Activated T-cell treated with anti-CD3 and anti-CD28 coated beads, Interleukin-2, amount 50 U/mL, for 24 hours (primary cell): ENCODE results near the gene TRPM1.
A peak's percentile ranks its signal among the peaks of the same experiment; 100 is the strongest.

Source experiments
- DNase-seq: peaks from one replicate; pipeline ENCODE4 v3.0.0-alpha.2; 2020
- H3K27ac Mint-ChIP-seq: 2 replicates; pipeline ENCODE4 v1.8.0; 2020; ENCODE audit warnings: mild to moderate bottlenecking, mixed read lengths
- H3K27me3 Mint-ChIP-seq: 2 replicates; pipeline ENCODE4 v1.8.0; 2020; ENCODE audit warnings: mixed read lengths
- H3K36me3 Mint-ChIP-seq: 2 replicates; pipeline ENCODE4 v1.8.0; 2020; ENCODE audit warnings: low read depth, mixed read lengths
- H3K4me1 Mint-ChIP-seq: 2 replicates; pipeline ENCODE4 v1.8.0; 2020; ENCODE audit warnings: low read depth, mixed read lengths
- H3K4me3 Mint-ChIP-seq: 2 replicates; pipeline ENCODE4 v1.8.0; 2020; ENCODE audit warnings: mild to moderate bottlenecking, moderate library complexity, mixed read lengths
- H3K9me3 Mint-ChIP-seq: 2 replicates; pipeline ENCODE4 v1.8.0; 2020; ENCODE audit warnings: mixed read lengths

The TRPM1 gene

GRCh38 chr15:31130576-31131237 lies 29.2 kb upstream of the TRPM1 start:
- no peaks in the 10 kb centered on the region for H3K9me3 Mint-ChIP-seq
- H3K4me1 Mint-ChIP-seq, result peaks cover 4% of the 10 kb centered on the region
- H3K4me3 Mint-ChIP-seq, result no peak overlapping the region
- H3K36me3 Mint-ChIP-seq, result no peaks in the 10 kb centered on the region
- no peak for DNase-seq
- H3K27me3 Mint-ChIP-seq, result no peaks in the 10 kb centered on the region
- H3K27ac Mint-ChIP-seq, result no peak overlapping the region

- peaks cover 4% of the 10 kb centered on the region for H3K4me1 Mint-ChIP-seq
- H3K36me3 Mint-ChIP-seq, result no peaks in the 10 kb centered on the region
Measured at GRCh38 chr15:31129769-31130303, 28.3 kb upstream of the TRPM1 start.

GRCh38 chr15:31128919-31129768 lies 27.6 kb upstream of the TRPM1 start:
- no peak overlapping the region for H3K4me3 Mint-ChIP-seq
- no peaks in the 10 kb centered on the region for H3K27me3 Mint-ChIP-seq
- H3K4me1 Mint-ChIP-seq, result peaks cover 4% of the 10 kb centered on the region
- H3K9me3 Mint-ChIP-seq, result no peaks in the 10 kb centered on the region
- H3K36me3 Mint-ChIP-seq, result no peaks in the 10 kb centered on the region
- H3K27ac Mint-ChIP-seq, result no peak overlapping the region
- DNase-seq, result peak; percentile 85

More at GRCh38 chr15:31129769-31130303, 28.3 kb upstream of the TRPM1 start:
- Mint-ChIP-seq H3K4me3 (no peak overlapping the region), H3K9me3 (no peaks in the 10 kb centered on the region), H3K27me3 (no peaks in the 10 kb centered on the region), H3K27ac (no peak overlapping the region)
- DNase-seq, result no peak

GRCh38 chr15:31128477-31128876 lies 27.0 kb upstream of the TRPM1 start:
- H3K36me3 Mint-ChIP-seq, result no peaks in the 10 kb centered on the region
- H3K4me3 Mint-ChIP-seq, result no peak overlapping the region
- H3K27me3 Mint-ChIP-seq, result no peaks in the 10 kb centered on the region
- DNase-seq, result no peak
- H3K27ac Mint-ChIP-seq, result no peak overlapping the region
- H3K4me1 Mint-ChIP-seq, result peaks cover 4% of the 10 kb centered on the region
- no peaks in the 10 kb centered on the region for H3K9me3 Mint-ChIP-seq

GRCh38 chr15:31127596-31128261 lies 26.2 kb upstream of the TRPM1 start:
- Mint-ChIP-seq H3K4me3 (no peak overlapping the region), H3K36me3 (no peaks in the 10 kb centered on the region), H3K9me3 (no peaks in the 10 kb centered on the region), H3K4me1 (peaks cover 4% of the 10 kb centered on the region), H3K27ac (no peak overlapping the region), H3K27me3 (no peaks in the 10 kb centered on the region)
- no peak for DNase-seq

- H3K9me3 Mint-ChIP-seq, result no peaks in the 10 kb centered on the region
- peaks cover 4% of the 10 kb centered on the region for H3K4me1 Mint-ChIP-seq
- no peaks in the 10 kb centered on the region for H3K36me3 Mint-ChIP-seq
- DNase-seq, result no peak
- no peak overlapping the region for H3K27ac Mint-ChIP-seq
- H3K4me3 Mint-ChIP-seq, result no peak overlapping the region
- H3K27me3 Mint-ChIP-seq, result no peaks in the 10 kb centered on the region
Measured at GRCh38 chr15:31125061-31125460, 23.5 kb upstream of the TRPM1 start.

DNA sequence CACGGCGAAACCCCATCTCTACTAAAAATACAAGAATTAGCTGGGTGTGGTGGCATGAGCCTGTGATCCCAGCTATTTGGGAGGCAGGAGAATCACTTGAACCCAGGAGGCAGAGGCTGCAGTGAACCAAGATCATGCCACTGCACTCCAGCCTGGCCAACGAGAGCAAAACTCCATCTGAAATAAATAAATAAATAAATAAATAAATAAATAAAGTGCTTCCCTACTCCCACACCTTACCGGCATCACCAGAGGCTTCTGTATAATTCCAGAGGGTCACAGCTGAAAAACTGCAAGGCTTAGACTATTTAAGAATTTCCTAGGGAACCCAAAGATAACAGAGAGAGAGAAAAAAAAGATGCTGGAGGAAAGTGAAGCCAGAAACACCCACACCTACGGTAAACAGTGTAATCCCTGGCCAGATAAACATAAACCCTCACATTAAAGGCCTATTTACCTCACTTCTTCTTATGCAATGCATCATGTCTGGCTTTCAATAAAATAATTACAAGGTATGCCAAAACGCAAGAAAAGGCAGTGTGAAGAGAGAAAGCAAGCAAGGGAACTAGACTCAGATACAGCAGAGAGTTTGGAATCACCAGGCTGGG lies 15.0 kb upstream of the TRPM1 start:
- Mint-ChIP-seq H3K4me3 (no peak overlapping the region), H3K27me3 (peaks cover 16% of the 10 kb centered on the region)

DNA sequence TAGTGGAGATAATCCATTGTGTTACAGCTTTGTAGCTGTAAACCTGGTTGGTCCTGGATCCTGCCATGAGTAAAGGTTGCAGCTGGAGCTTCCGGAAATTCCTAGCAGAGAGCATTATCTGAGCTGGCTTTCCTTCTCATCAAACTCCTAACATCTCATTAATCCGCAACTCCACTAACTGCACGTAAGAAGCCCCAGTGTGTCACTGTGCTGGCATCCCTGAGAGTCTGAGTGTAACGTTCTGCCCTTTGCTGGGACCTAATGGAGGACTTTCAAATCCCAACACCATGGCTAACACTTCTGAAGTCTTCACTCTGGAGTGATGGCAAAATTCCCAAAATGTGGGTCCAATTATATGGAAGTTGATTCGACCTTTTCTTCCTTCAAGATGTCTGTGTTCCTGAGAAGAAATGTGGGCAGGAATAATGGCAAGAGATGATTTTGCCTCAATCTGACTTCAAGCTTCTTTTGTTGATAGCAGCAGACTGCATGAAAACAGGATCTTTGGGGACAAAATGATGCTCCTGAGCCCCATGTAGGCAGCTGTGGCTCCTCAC lies 9.6 kb upstream of the TRPM1 start:
- Mint-ChIP-seq H3K9me3 (peaks cover 14% of the 10 kb centered on the region), H3K4me1 (no peaks in the 10 kb centered on the region), H3K27me3 (peaks cover 18% of the 10 kb centered on the region), H3K4me3 (no peak overlapping the region), H3K27ac (no peak overlapping the region), H3K36me3 (no peaks in the 10 kb centered on the region)
- no peak for DNase-seq

More for the DNA sequence above, 15.0 kb upstream of the TRPM1 start:
- no peaks in the 10 kb centered on the region for H3K4me1 Mint-ChIP-seq
- no peaks in the 10 kb centered on the region for H3K36me3 Mint-ChIP-seq
- peaks cover 12% of the 10 kb centered on the region for H3K9me3 Mint-ChIP-seq
- no peak overlapping the region for H3K27ac Mint-ChIP-seq
- no peak for DNase-seq

GRCh38 chr15:31108836-31109235 lies 7.3 kb upstream of the TRPM1 start:
- Mint-ChIP-seq H3K27me3 (peaks cover 13% of the 10 kb centered on the region), H3K4me1 (no peaks in the 10 kb centered on the region), H3K4me3 (no peak overlapping the region), H3K27ac (no peak overlapping the region), H3K9me3 (peaks cover 6% of the 10 kb centered on the region), H3K36me3 (no peaks in the 10 kb centered on the region)
- no peak for DNase-seq

GRCh38 chr15:31106495-31107300 lies 5.2 kb upstream of the TRPM1 start:
- H3K9me3 Mint-ChIP-seq, result peaks cover 2% of the 10 kb centered on the region
- DNase-seq, result no peak
- H3K36me3 Mint-ChIP-seq, result no peaks in the 10 kb centered on the region
- H3K4me3 Mint-ChIP-seq, result no peak overlapping the region
- no peak overlapping the region for H3K27ac Mint-ChIP-seq
- H3K4me1 Mint-ChIP-seq, result no peaks in the 10 kb centered on the region
- peaks cover 2% of the 10 kb centered on the region for H3K27me3 Mint-ChIP-seq

DNA sequence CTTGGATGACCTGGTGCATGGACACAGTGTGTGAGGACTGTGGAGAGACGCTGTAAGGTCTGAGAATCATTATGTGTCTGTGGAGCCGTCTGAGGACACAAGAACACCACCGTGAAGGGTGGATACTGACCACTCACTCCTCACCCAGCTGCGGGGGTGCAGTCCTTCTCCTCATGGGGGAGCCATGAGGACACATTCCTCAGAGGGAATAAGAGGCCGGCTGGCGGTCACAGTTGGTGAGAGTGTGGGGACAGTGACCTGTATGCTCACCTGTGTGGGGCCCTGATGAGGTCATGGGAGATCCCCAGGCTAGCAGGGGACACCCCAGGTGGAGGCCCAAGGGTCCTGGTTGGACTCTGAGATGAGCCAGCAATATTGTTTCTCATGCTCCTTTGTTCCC lies 2.5 kb upstream of the TRPM1 start:
- no peaks in the 10 kb centered on the region for H3K36me3 Mint-ChIP-seq
- H3K4me3 Mint-ChIP-seq, result no peak overlapping the region
- peaks cover 2% of the 10 kb centered on the region for H3K9me3 Mint-ChIP-seq
- H3K27ac Mint-ChIP-seq, result no peak overlapping the region
- no peaks in the 10 kb centered on the region for H3K27me3 Mint-ChIP-seq
- no peak for DNase-seq
- peaks cover 1% of the 10 kb centered on the region for H3K4me1 Mint-ChIP-seq

DNA sequence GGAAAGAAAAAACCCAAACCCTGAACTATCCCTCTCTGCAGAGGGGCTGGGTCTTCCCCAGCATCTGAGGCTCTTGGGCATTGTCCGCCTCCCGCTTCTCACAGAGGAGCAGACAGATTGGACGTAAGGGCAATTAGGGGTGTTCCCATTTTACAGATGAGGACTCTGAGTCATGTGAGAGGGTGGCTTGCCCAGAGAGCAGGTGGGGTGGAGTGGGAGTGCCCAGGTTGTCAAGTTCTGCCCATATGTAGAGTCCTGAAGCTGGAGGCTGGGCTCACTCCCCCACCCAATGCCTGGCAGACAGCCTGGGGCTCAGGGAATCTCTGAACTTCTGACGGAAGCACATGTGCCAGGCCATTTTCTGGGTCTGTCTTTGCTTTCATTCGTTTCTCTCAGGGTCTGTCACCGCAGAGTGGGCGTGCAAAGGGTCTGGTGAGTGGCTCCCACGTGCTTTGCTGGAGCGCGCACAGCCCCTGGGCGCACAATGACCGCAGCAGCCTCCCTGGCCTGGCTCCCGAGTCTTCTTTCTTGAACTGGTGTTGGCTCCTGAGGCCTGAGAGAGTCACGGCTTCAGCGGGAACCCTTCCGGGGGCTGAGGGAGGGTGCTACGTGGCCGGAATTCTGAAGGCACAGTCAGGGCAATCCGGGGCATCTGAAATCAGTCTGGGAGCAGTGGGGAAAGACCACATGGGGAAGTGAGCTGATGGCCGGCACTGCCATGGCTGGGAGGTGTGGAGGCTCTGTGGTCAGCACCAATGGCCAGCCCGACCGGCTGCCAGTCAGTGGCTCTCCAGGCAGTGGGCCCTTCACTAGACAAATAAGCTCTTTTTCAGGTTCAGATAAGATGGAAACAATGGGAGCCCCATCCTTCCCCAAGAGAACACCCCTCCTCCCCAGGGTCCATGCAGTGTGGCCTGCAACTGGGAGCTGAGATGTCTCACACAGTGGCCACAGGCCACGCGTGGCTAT lies 1.1 kb upstream of the TRPM1 start:
- Mint-ChIP-seq H3K27me3 (no peaks in the 10 kb centered on the region), H3K27ac (no peak overlapping the region)

DNA sequence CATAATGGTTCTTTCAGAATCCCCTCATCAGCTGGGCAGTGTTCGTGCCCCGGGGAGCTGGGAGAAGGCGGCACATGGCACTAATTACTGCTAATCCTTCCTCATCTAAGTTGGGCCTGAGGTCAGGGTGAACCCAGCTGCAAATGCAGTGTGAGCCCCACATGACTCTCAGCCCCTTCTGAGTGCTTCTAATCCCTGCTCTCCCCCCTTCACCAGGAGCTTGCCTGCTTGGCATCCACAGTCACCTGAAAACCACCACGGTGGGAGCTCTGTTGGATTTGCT lies 455 bp upstream of the TRPM1 start:
- Mint-ChIP-seq H3K4me3 (no peak overlapping the region), H3K9me3 (no peaks in the 10 kb centered on the region), H3K4me1 (peaks cover 1% of the 10 kb centered on the region), H3K36me3 (no peaks in the 10 kb centered on the region), H3K27ac (no peak overlapping the region), H3K27me3 (no peaks in the 10 kb centered on the region)
- no peak for DNase-seq

More for the DNA sequence above, 1.1 kb upstream of the TRPM1 start:
- Mint-ChIP-seq H3K36me3 (no peaks in the 10 kb centered on the region), H3K4me3 (no peak overlapping the region), H3K4me1 (peaks cover 1% of the 10 kb centered on the region), H3K9me3 (no peaks in the 10 kb centered on the region)
- no peak for DNase-seq
